Adrenal gland (tissue), 12 donors: ENCODE data around the gene TRIM69. TPM values are rescaled to one million over a fixed set of nuclear protein-coding genes. Genes with fewer than 3 reads are reported as not detected.
"Not testable (repeated sequence)": the region's sequence is repeated elsewhere in the genome, so short reads cannot be mapped to it uniquely, and the experiment has no call there.

Experiments used
- DNase-seq, 7 donors: peaks; one replicate each; pipeline ENCODE4 v3.0.0-alpha.2; 2019 to 2020
- H3K27ac ChIP-seq, 5 donors: fragments of 200-600 bp; sonication (generic) in 4 of 5; 1 replicate in 3 of 5; 2 replicates in 2 of 5; pipeline versions ENCODE4 v1.5.1 to v1.8.0; 2016 to 2020; ENCODE audit warnings: mild to moderate bottlenecking in 1 of 5
- H3K27me3 ChIP-seq: fragments of 200-600 bp; 2 replicates; pipeline ENCODE4 v1.8.0; 2021
- H3K36me3 ChIP-seq, 2 donors: fragments of 200-600 bp; replicated peaks in 1 of 2; 1 replicate in 1 of 2; 2 replicates in 1 of 2; pipeline versions ENCODE4 v1.5.1 to v1.8.0; 2018 to 2022
- H3K4me1 ChIP-seq, 2 donors: fragments of 200-600 bp; replicated peaks in 1 of 2; 1 replicate in 1 of 2; 2 replicates in 1 of 2; pipeline versions ENCODE4 v1.5.1 to v1.8.0; 2018 to 2021
- H3K4me3 ChIP-seq, 4 donors: fragments of 200-600 bp; sonication (generic) in 3 of 4; one replicate each; pipeline ENCODE4 v1.5.1; 2016 to 2018
- H3K9me3 ChIP-seq, 3 donors: fragments of 200-600 bp; sonication (generic) in 1 of 3; replicated peaks in 1 of 3; 1 replicate in 2 of 3; 2 replicates in 1 of 3; pipeline versions ENCODE4 v1.5.1 to v1.8.0; 2016 to 2021
- CTCF ChIP-seq, 6 experiments: fragments of 450-650 bp in 4 of 6; fragments of 200-600 bp in 2 of 6; sonication (generic) in 1 of 6; IDR thresholded peaks; 1 replicate in 5 of 6; 2 replicates in 1 of 6; pipeline versions ENCODE4 v1.5.1 to v1.8.0; 2016 to 2021; ENCODE audit warnings: antibody characterized with exemption in 6 of 6, mild to moderate bottlenecking in 2 of 6, moderate library complexity in 1 of 6
- POLR2A ChIP-seq, 2 donors: fragments of 450-650 bp; IDR thresholded peaks; one replicate each; pipeline ENCODE4 v1.6.1; 2017; ENCODE audit warnings: antibody characterized with exemption in 2 of 2, mild to moderate bottlenecking in 2 of 2, moderate library complexity in 1 of 2
- WGBS, 4 donors: extraction: QIAGEN DNeasy Blood & Tissue Kit in 2 of 4; methylation state at CpG; one replicate each; pipeline versions ENCODE4 v1.1.5 to v1.1.7; 2013 to 2017; 5-methylcytosine and 5-hydroxymethylcytosine counted together
- intact Hi-C, 2 donors: fragments of 100-400 bp; cut with DNase I; formaldehyde crosslinking; loops; one replicate each; pipeline versions ENCODE4 v1.14.1 to v1.15.0; 2022 to 2023
- polyA plus RNA-seq, 3 donors: library from polyadenylated mRNA; stranded (reverse); fragments of 200-250 nt in 2 of 3; fragments of 350-450 nt in 1 of 3; fragmentation: Illumina TruSeq in 1 of 3; extraction: RNeasy Lipid Tissue Mini Kit (QIAGEN cat#74804) in 1 of 3; gene quantifications; one replicate each; pipeline ENCODE4 v1.2.3, GENCODE V29; 2013 to 2014
- total RNA-seq, 9 donors: library from RNA; depleted of rRNA in 4 of 9; stranded (reverse); fragments of >200 nt in 4 of 9; fragments of 120-200 nt in 1 of 9; fragmentation: NEBNext Ultra II Directional in 1 of 9; extraction: Animal tissue kit (Norgen Biotek cat#: 25700) in 1 of 9; gene quantifications; one replicate each; pipeline versions ENCODE4 v1.1.0 to v1.2.4, GENCODE V29; 2013 to 2023
- donor health status: healthy with polysubstance abuse.
- donor health status: Bipolar disorder and iron deficiency.
- donor health status: DM: yes; HTN: yes; CAD: no.
- donor health status: DM: no; HTN: no; CAD: no.
- donor health status: DM: no; HTN: no; CAD: no.
- donor health status: DM: yes; HTN: yes; CAD: no.

Gene TRIM69
- total and polyA plus RNA-seq, 12 donors: 7.2 to 38.8 (median 18.3) TPM

- Histone ChIP-seq H3K27ac (peak overlapping the region; percentile 90 to 99 (median 96)), H3K36me3 (peaks cover 0 to 6% of the 10 kb centered on the region in 2 donors), H3K4me3 (no peak overlapping the region), H3K4me1 (peaks cover 9 to 34% of the 10 kb centered on the region in 2 donors), H3K27me3 (no peaks in the 10 kb centered on the region), H3K9me3 (no peaks in the 10 kb centered on the region)
- 89 to 95% (median 92%) methylated on average over 6 of the region's 6 CpGs for WGBS, 4 donors
- no peak for TF ChIP-seq CTCF (IDR thresholded peaks at IDR 0.05)
- TF ChIP-seq POLR2A (IDR thresholded peaks at IDR 0.05): no peak
- no peak for DNase-seq
- intact Hi-C loops: no loop called here
Measured at GRCh38 chr15:44727485-44728231, 8.7 kb upstream of the TRIM69 start.

- intact Hi-C loops, H3K27me3 ChIP-seq, H3K36me3 ChIP-seq, DNase-seq, H3K9me3 ChIP-seq: not testable (repeated sequence)
- H3K27ac ChIP-seq: peak overlapping the region; percentile 90 to 99 (median 96)
- H3K4me3 ChIP-seq: peak overlapping the region in 2 of 4 donors; percentile 11 to 55
- WGBS, 4 donors: 53 to 59% (median 56%) methylated on average over 5 of the region's 5 CpGs
- H3K4me1 ChIP-seq: peaks cover 9 to 34% of the 10 kb centered on the region in 2 donors
Measured at GRCh38 chr15:44728232-44728575, 8.1 kb upstream of the TRIM69 start.

GRCh38 chr15:44728576-44729407 lies 7.5 kb upstream of the TRIM69 start:
- H3K27me3 ChIP-seq: no peaks in the 10 kb centered on the region
- H3K36me3 ChIP-seq: peaks cover 0 to 6% of the 10 kb centered on the region in 2 donors
- no peaks in the 10 kb centered on the region for H3K9me3 ChIP-seq
- TF ChIP-seq CTCF (IDR thresholded peaks at IDR 0.05) (peak in 1 of 6 experiments; percentile 9), POLR2A (IDR thresholded peaks at IDR 0.05) (peak; percentile 93 to 95)
- H3K4me3 ChIP-seq: peak overlapping the region; percentile 54 to 74 (median 57)
- peaks cover 9 to 34% of the 10 kb centered on the region in 2 donors for H3K4me1 ChIP-seq
- H3K27ac ChIP-seq: peak overlapping the region; percentile 90 to 99 (median 96)
- peak; percentile 95 to 100 (median 98) for DNase-seq
- WGBS, 4 donors: 0 to 1% (median 1%) methylated on average over 29 to 36 of the region's 36 CpGs
- intact Hi-C loops: no loop called here

GRCh38 chr15:44729408-44730127 lies 6.8 kb upstream of the TRIM69 start:
- no peaks in the 10 kb centered on the region for H3K9me3 ChIP-seq
- intact Hi-C loops: loop anchor here (10.0 kb wide), 2 partner anchors 65 to 155 kb away; partner anchors contain the start of gene SPG11 (in 1 of the 2)
- H3K27me3 ChIP-seq: no peaks in the 10 kb centered on the region
- peaks cover 0 to 6% of the 10 kb centered on the region in 2 donors for H3K36me3 ChIP-seq
- peaks cover 9 to 34% of the 10 kb centered on the region in 2 donors for H3K4me1 ChIP-seq
- DNase-seq: peak in 3 of 7 donors; percentile 42 to 53 (median 48)
- no peak for TF ChIP-seq CTCF (IDR thresholded peaks at IDR 0.05)
- no peak for TF ChIP-seq POLR2A (IDR thresholded peaks at IDR 0.05)
- peak overlapping the region; percentile 54 to 74 (median 57) for H3K4me3 ChIP-seq
- WGBS, 4 donors: 2 to 4% (median 3%) methylated on average over 13 to 21 of the region's 21 CpGs
- H3K27ac ChIP-seq: peak overlapping the region; percentile 90 to 99 (median 96)
